Naive thymus-derived CD4-positive, alpha-beta T cell (primary cell): ENCODE results near the gene ZBTB40. TPM values are rescaled to one million over a fixed set of nuclear protein-coding genes. Genes with fewer than 3 reads are reported as not detected.
A peak's percentile ranks its signal among the peaks of the same experiment; 100 is the strongest.

Source experiments
- ATAC-seq: fragments of 150-1000 bp; cut with Tn5 transposase; 2 replicates; pipeline ENCODE4 v1.10.0; 2021; ENCODE audit warnings: mild to moderate bottlenecking, moderate library complexity
- CTCF ChIA-PET: fragments of 350-600 bp; sonication (Branson Sonifier 250); formaldehyde crosslinking; loops from one replicate; lab custom pipeline; 2021; ENCODE audit warnings: antibody characterized with exemption; lab: Charles Lee
- POLR2A ChIA-PET: fragments of 350-600 bp; sonication (Branson Sonifier 250); formaldehyde crosslinking; loops from one replicate; lab custom pipeline; 2021; ENCODE audit warnings: antibody characterized with exemption, inconsistent platforms; lab: Charles Lee
- DNase-seq, 9 donors: peaks; one replicate each; pipeline versions ENCODE4 v3.0.0 to v3.0.0-alpha.2; 2020 to 2022; ENCODE audit warnings: mixed read lengths in 1 of 9
- H3K27ac ChIP-seq: one replicate; pipeline ENCODE4 v1.7.0; 2013; ENCODE audit warnings: mild to moderate bottlenecking, low read depth, low read length, moderate library complexity
- H3K27me3 ChIP-seq, 2 donors: one replicate each; pipeline ENCODE4 v1.7.0; 2013; ENCODE audit warnings: low read length in 2 of 2, mild to moderate bottlenecking in 2 of 2, moderate library complexity in 2 of 2; ENCODE audit not compliant: control insufficient read depth in 2 of 2, insufficient read depth in 2 of 2
- H3K36me3 ChIP-seq, 3 experiments: 1 replicate in 2 of 3; 2 replicates in 1 of 3; pipeline ENCODE4 v1.7.0; 2013; ENCODE audit warnings: low read length in 3 of 3, mild to moderate bottlenecking in 3 of 3, moderate library complexity in 1 of 3; ENCODE audit not compliant: insufficient read depth in 3 of 3, control insufficient read depth in 2 of 3
- H3K4me1 ChIP-seq, 2 donors: one replicate each; pipeline ENCODE4 v1.7.0; 2013; ENCODE audit warnings: low read length in 2 of 2, mild to moderate bottlenecking in 2 of 2, moderate library complexity in 1 of 2; ENCODE audit not compliant: control insufficient read depth in 2 of 2, insufficient read depth in 2 of 2
- H3K4me3 ChIP-seq: 2 replicates; pipeline ENCODE4 v1.7.0; 2013; ENCODE audit warnings: mild to moderate bottlenecking, low read length
- H3K9me3 ChIP-seq, 3 experiments: 1 replicate in 2 of 3; 2 replicates in 1 of 3; pipeline ENCODE4 v1.7.0; 2013; ENCODE audit warnings: low read length in 3 of 3; ENCODE audit not compliant: control insufficient read depth in 2 of 3
- H3K27ac Mint-ChIP-seq, 9 donors: one replicate each; pipeline ENCODE4 v1.8.0; 2020 to 2022; ENCODE audit warnings: mixed read lengths in 9 of 9, mild to moderate bottlenecking in 8 of 9, moderate library complexity in 5 of 9, inconsistent platforms in 2 of 9
- H3K27me3 Mint-ChIP-seq, 5 donors: one replicate each; pipeline ENCODE4 v1.8.0; 2021 to 2022; ENCODE audit warnings: mixed read lengths in 5 of 5, mild to moderate bottlenecking in 1 of 5
- H3K36me3 Mint-ChIP-seq, 5 donors: one replicate each; pipeline ENCODE4 v1.8.0; 2020 to 2022; ENCODE audit warnings: mixed read lengths in 5 of 5, mild to moderate bottlenecking in 3 of 5, inconsistent platforms in 1 of 5
- H3K4me1 Mint-ChIP-seq, 7 donors: one replicate each; pipeline ENCODE4 v1.8.0; 2020 to 2022; ENCODE audit warnings: mixed read lengths in 7 of 7, mild to moderate bottlenecking in 3 of 7, inconsistent platforms in 1 of 7
- H3K4me3 Mint-ChIP-seq, 10 donors: one replicate each; pipeline ENCODE4 v1.8.0; 2020 to 2022; ENCODE audit warnings: mild to moderate bottlenecking in 10 of 10, mixed read lengths in 10 of 10, moderate library complexity in 6 of 10, inconsistent platforms in 2 of 10
- H3K9me3 Mint-ChIP-seq, 11 donors: one replicate each; pipeline ENCODE4 v1.8.0; 2020 to 2022; ENCODE audit warnings: mixed read lengths in 11 of 11, mild to moderate bottlenecking in 4 of 11, inconsistent platforms in 1 of 11, moderate library complexity in 1 of 11
- intact Hi-C, 2 donors: fragments of 100-400 bp; cut with micrococcal nuclease; formaldehyde crosslinking; loops; one replicate each; pipeline ENCODE4 v1.15.1; 2023
- polyA plus RNA-seq, 2 donors: library from polyadenylated mRNA; unstranded; fragments of 300-500 nt; fragmentation: Illumina TruSeq; gene quantifications; one replicate each; pipeline ENCODE4 v1.2.3, GENCODE V29; 2021
- total RNA-seq, 6 experiments: library from RNA in 5 of 6; stranded (reverse) in 5 of 6; gene quantifications; 1 replicate in 5 of 6; 2 replicates in 1 of 6; pipeline ENCODE4 v1.2.3 and lab custom pipeline; 2021 to 2026

ZBTB40 gene
- total and polyA plus RNA-seq, 7 experiments from 2014 or later, result 5.7 to 60.6 (median 35.9) TPM

DNA sequence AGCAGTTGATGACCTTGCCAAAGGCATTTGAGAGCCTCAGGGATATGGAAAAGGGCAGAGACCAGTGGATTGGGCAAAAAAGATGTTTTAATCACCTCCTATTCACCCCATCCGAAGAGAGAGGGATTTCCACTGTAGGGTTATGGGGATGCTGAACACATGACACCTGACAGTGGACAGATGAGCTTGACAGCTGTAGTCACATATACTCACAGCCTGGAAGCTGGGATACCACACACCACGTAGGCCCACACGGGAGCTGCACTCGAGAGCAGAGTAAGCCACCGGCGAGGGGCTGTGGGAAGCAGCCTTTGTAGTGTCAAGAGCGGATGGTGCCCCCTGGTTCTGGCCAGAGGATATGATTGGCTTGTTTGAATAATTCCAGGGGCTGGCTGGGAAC, 20.0 kb downstream of the ZBTB40 start:
- H3K4me1 ChIP-seq, result no peaks in the 10 kb centered on the region
- CTCF ChIA-PET, result no interaction called here
- no peak overlapping the region for H3K27ac ChIP-seq
- ATAC-seq, result no peak
- peaks cover 0 to under 1% (median 0%) of the 10 kb centered on the region in 11 donors for H3K9me3 Mint-ChIP-seq
- no peaks in the 10 kb centered on the region for H3K27me3 ChIP-seq
- no peaks in the 10 kb centered on the region for H3K36me3 ChIP-seq
- H3K4me3 Mint-ChIP-seq, result no peak overlapping the region
- no peaks in the 10 kb centered on the region for H3K9me3 ChIP-seq
- intact Hi-C loops, result no loop called here
- DNase-seq, result no peak
- H3K27me3 Mint-ChIP-seq, result no peaks in the 10 kb centered on the region
- H3K4me1 Mint-ChIP-seq, result peaks cover 4 to 65% (median 57%) of the 10 kb centered on the region in 7 donors
- POLR2A ChIA-PET, result no interaction called here
- peaks cover 0 to 21% (median 14%) of the 10 kb centered on the region in 5 donors for H3K36me3 Mint-ChIP-seq
- H3K27ac Mint-ChIP-seq, result no peak overlapping the region
- no peak overlapping the region for H3K4me3 ChIP-seq

DNA sequence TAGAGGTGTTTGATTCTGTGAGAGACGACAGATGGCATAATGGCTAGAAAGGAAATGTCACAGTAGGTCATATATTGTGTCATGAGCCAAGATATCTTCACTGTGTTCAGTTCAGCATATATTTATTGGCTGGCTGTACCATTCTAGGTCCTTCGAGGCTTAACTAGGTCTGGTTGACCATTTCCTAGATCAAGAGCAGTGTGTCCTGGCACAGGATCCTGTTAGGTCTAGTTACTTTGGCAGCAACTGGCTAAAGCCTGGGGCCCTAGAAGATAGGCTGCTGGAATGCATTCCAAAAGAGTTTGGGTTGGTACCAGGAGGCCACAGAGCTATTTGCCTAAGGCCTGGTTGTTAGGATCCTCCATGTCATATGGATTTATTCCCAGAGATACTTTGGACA, 20.9 kb downstream of the ZBTB40 start:
- Histone ChIP-seq H3K36me3 (no peaks in the 10 kb centered on the region), H3K27me3 (no peaks in the 10 kb centered on the region), H3K9me3 (no peaks in the 10 kb centered on the region), H3K4me1 (no peaks in the 10 kb centered on the region), H3K4me3 (no peak overlapping the region), H3K27ac (no peak overlapping the region)
- Mint-ChIP-seq H3K36me3 (peaks cover 0 to 28% (median 18%) of the 10 kb centered on the region in 5 donors), H3K27me3 (no peaks in the 10 kb centered on the region), H3K4me3 (no peak overlapping the region), H3K9me3 (peaks cover 0 to 3% (median 0%) of the 10 kb centered on the region in 11 donors), H3K27ac (peak overlapping the region in 2 of 9 donors; percentile 12 to 16), H3K4me1 (peaks cover 4 to 61% (median 53%) of the 10 kb centered on the region in 7 donors)
- ATAC-seq (no peak), DNase-seq (no peak)
- CTCF ChIA-PET, result no interaction called here
- POLR2A ChIA-PET, result no interaction called here
- intact Hi-C loops, result no loop called here

DNA sequence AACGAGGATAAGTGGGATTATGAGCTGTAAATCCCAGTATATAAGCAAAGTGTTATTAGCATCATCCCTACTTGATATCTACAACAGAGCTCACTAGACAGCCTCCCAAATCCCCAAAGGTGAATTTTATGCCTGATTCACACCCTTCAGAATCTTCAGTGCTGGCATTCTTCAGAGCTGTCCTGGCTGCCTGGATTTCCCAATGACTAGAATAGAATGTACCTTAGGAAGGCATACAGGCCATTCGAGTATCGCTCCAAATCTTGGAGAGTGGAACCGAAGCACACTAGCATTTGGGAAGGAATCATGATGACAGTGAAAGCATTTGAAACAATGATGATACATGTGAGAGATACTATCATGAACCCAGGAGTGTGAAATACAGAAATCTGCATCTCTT, 22.3 kb downstream of the ZBTB40 start:
- ChIA-PET POLR2A (no interaction called here), CTCF (no interaction called here)
- H3K27me3 Mint-ChIP-seq, result no peaks in the 10 kb centered on the region
- DNase-seq, result no peak
- H3K27ac ChIP-seq, result no peak overlapping the region
- no peak overlapping the region for H3K4me3 Mint-ChIP-seq
- H3K4me1 ChIP-seq, result no peaks in the 10 kb centered on the region
- H3K4me3 ChIP-seq, result no peak overlapping the region
- H3K4me1 Mint-ChIP-seq, result peaks cover 4 to 60% (median 44%) of the 10 kb centered on the region in 7 donors
- H3K27ac Mint-ChIP-seq, result no peak overlapping the region
- H3K36me3 Mint-ChIP-seq, result peaks cover 0 to 35% (median 24%) of the 10 kb centered on the region in 5 donors
- H3K9me3 ChIP-seq, result no peaks in the 10 kb centered on the region
- peaks cover 0 to 6% (median 0%) of the 10 kb centered on the region in 11 donors for H3K9me3 Mint-ChIP-seq
- ATAC-seq, result no peak
- H3K27me3 ChIP-seq, result no peaks in the 10 kb centered on the region
- intact Hi-C loops, result no loop called here
- H3K36me3 ChIP-seq, result no peaks in the 10 kb centered on the region

- intact Hi-C loops, result no loop called here
- Mint-ChIP-seq H3K36me3 (peaks cover 7 to 57% (median 42%) of the 10 kb centered on the region in 5 donors), H3K27ac (no peak overlapping the region), H3K9me3 (peaks cover 0 to 22% (median 1%) of the 10 kb centered on the region in 11 donors), H3K4me3 (no peak overlapping the region), H3K27me3 (no peaks in the 10 kb centered on the region), H3K4me1 (peaks cover 0 to 66% (median 47%) of the 10 kb centered on the region in 7 donors)
- Histone ChIP-seq H3K27ac (no peak overlapping the region), H3K27me3 (no peaks in the 10 kb centered on the region), H3K4me3 (no peak overlapping the region), H3K36me3 (no peaks in the 10 kb centered on the region), H3K9me3 (no peaks in the 10 kb centered on the region), H3K4me1 (no peaks in the 10 kb centered on the region)
- ChIA-PET POLR2A (no interaction called here), CTCF (no interaction called here)
- ATAC-seq (no peak), DNase-seq (no peak)
These were observed 24.9 kb downstream of the ZBTB40 start for GRCh38 chr1:22476566-22476965.

- Histone ChIP-seq H3K27ac (no peak overlapping the region), H3K4me1 (no peaks in the 10 kb centered on the region), H3K36me3 (no peaks in the 10 kb centered on the region), H3K4me3 (no peak overlapping the region), H3K27me3 (no peaks in the 10 kb centered on the region), H3K9me3 (peaks cover 0 to 7% (median 0%) of the 10 kb centered on the region in 3 experiments)
- ATAC-seq (no peak), DNase-seq (no peak)
- POLR2A ChIA-PET, result no interaction called here
- no peak overlapping the region for H3K27ac Mint-ChIP-seq
- H3K27me3 Mint-ChIP-seq, result no peaks in the 10 kb centered on the region
- intact Hi-C loops, result no loop called here
- CTCF ChIA-PET, result no interaction called here
- H3K4me3 Mint-ChIP-seq, result peak overlapping the region in 1 of 10 donors; percentile 12
- peaks cover 6 to 60% (median 53%) of the 10 kb centered on the region in 5 donors for H3K36me3 Mint-ChIP-seq
- peaks cover 1 to 56% (median 22%) of the 10 kb centered on the region in 11 donors for H3K9me3 Mint-ChIP-seq
- peaks cover 10 to 61% (median 48%) of the 10 kb centered on the region in 7 donors for H3K4me1 Mint-ChIP-seq
These were observed 31.5 kb downstream of the ZBTB40 start for GRCh38 chr1:22483121-22483520.

DNA sequence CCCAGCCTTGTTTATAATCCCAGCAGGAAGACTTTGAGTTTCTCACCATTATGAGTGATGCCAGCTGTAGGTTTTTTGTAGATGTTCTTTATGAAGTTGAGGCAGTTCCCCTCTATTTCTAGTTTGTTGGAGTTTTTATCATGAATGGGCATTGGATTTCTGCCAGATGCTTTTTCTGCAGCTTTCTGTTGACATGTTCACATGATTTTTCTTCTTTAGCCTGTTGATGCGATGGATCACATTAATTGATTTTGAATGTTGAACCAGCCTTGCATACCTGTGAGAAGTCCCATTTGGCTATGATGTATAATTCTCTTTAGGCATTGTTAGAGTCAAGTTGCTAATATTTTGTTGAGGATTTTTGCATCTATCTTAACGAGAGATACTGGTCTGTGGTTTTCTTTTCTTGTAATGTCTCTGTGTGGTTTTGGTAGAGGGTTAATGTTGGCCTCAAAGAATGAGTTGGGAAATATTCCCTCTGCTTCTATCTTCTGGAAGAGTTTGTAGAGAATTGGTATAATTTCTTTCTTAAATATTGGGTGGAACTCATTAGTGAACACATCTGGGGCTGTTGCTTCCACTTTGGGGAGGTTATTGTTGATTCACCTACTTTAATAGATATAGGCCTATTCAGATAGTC, 33.2 kb downstream of the ZBTB40 start:
- intact Hi-C loops, result no loop called here
- POLR2A ChIA-PET, result no interaction called here

More for the DNA sequence above, 33.2 kb downstream of the ZBTB40 start:
- Histone ChIP-seq H3K27me3 (no peaks in the 10 kb centered on the region), H3K9me3 (peaks cover 0 to 7% (median 0%) of the 10 kb centered on the region in 3 experiments), H3K4me3 (no peak overlapping the region), H3K27ac (no peak overlapping the region), H3K4me1 (no peaks in the 10 kb centered on the region), H3K36me3 (peaks cover 0 to 3% (median 0%) of the 10 kb centered on the region in 3 experiments)
- Mint-ChIP-seq H3K9me3 (peaks cover 1 to 46% (median 19%) of the 10 kb centered on the region in 11 donors), H3K4me1 (peaks cover 10 to 54% (median 48%) of the 10 kb centered on the region in 7 donors), H3K4me3 (peak overlapping the region in 4 of 10 donors; percentile 6 to 23 (median 16)), H3K27me3 (no peaks in the 10 kb centered on the region), H3K27ac (peak overlapping the region in 1 of 9 donors; percentile 5), H3K36me3 (peaks cover 6 to 49% (median 42%) of the 10 kb centered on the region in 5 donors)
- CTCF ChIA-PET, result interaction anchor here (0.5 kb wide), 1 partner anchor 50 kb away, joined by 5 read pairs; no protein-coding TSS in a partner anchor
- ATAC-seq (no peak), DNase-seq (no peak)
